Esophagus mucosa (tissue), 1 donor: ENCODE data around the gene PLOD2. TPM values are rescaled to one million over a fixed set of nuclear protein-coding genes. Genes with fewer than 3 reads are reported as not detected.

Experiments
- ATAC-seq: fragments of 200-7000 bp; cut with Tn5 transposase; one replicate; pipeline ENCODE4 v1.9.1; 2020
- total RNA-seq: library from RNA; stranded (reverse); gene quantifications from one replicate; pipeline ENCODE4 v1.2.4, GENCODE V29; 2023
- donor health status: DM: yes; HTN: yes; CAD: no.

The PLOD2 gene
- total RNA-seq, 1 donor from 2014 or later: 14.5 TPM

- no peak for ATAC-seq
Observed at GRCh38 chr3:146035366-146035765, 125.6 kb downstream of the PLOD2 start.

- no peak for ATAC-seq
Observed at GRCh38 chr3:146033950-146034349, 127.0 kb downstream of the PLOD2 start.

GRCh38 chr3:146026547-146026946, 134.4 kb downstream of the PLOD2 start:
- no peak for ATAC-seq

DNA sequence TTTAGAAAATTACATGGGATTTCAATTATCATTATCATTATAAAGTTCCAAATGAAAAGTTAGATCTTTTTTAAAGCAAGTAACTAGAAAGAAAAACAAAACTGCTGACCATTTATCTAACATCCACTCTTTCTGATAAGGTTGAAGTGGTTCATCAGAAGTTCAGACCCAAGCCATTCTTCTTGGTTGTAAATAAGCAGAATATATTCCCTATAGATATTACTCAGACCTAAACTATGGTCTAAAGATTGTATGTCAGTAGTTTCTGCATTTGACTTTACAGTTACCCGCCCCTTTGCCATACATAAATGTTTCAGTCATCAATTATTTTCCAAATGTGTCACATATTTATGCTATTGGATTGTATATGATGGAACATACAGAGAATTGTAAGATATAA, 136.7 kb downstream of the PLOD2 start:
- ATAC-seq: no peak

GRCh38 chr3:146020969-146021368, 140.0 kb downstream of the PLOD2 start:
- ATAC-seq: no peak

DNA sequence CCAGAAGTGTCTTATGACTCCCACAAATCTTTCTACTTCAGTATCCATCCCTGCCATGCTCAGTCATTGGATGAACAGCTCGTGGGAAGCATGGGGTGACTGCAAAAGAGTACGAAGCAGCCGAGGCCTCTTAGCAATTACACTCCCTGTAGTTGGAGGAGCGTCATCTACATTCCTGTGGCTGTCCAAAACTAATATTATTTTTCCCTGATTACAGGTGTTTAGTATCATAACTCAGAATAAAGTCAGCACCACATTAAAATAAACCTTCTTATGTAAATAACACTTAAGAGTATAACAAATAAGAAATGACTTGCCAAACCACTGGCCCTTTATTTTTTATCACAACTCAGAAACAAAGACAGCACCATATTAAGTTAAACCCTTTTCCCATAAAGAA, 141.5 kb downstream of the PLOD2 start:
- no peak for ATAC-seq

Other genes starting within 250 kb of the PLOD2 start
- gene PLSCR4, start 89.9 kb upstream of the PLOD2 start, total RNA-seq: 8.8 TPM